Renal cortical epithelial cell (primary cell): ENCODE results near the gene RIN3. TPM values are rescaled to one million over a fixed set of nuclear protein-coding genes. Genes with fewer than 3 reads are reported as not detected.

ENCODE experiments used
- DNase-seq: peaks from one replicate; pipeline ENCODE4 v3.0.0-alpha.2; 2011; ENCODE audit warnings: low read depth
- total RNA-seq: library from RNA; depleted of rRNA; stranded (reverse); fragments of >200 nt; gene quantifications from 2 replicates; pipeline ENCODE4 v1.2.3, GENCODE V29; 2014

RIN3 gene, protein sequence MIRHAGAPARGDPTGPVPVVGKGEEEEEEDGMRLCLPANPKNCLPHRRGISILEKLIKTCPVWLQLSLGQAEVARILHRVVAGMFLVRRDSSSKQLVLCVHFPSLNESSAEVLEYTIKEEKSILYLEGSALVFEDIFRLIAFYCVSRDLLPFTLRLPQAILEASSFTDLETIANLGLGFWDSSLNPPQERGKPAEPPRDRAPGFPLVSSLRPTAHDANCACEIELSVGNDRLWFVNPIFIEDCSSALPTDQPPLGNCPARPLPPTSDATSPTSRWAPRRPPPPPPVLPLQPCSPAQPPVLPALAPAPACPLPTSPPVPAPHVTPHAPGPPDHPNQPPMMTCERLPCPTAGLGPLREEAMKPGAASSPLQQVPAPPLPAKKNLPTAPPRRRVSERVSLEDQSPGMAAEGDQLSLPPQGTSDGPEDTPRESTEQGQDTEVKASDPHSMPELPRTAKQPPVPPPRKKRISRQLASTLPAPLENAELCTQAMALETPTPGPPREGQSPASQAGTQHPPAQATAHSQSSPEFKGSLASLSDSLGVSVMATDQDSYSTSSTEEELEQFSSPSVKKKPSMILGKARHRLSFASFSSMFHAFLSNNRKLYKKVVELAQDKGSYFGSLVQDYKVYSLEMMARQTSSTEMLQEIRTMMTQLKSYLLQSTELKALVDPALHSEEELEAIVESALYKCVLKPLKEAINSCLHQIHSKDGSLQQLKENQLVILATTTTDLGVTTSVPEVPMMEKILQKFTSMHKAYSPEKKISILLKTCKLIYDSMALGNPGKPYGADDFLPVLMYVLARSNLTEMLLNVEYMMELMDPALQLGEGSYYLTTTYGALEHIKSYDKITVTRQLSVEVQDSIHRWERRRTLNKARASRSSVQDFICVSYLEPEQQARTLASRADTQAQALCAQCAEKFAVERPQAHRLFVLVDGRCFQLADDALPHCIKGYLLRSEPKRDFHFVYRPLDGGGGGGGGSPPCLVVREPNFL
- 2.1 and 8.5 TPM in 2 replicates for total RNA-seq

GRCh38 chr14:92513204-92513965 lies at the start of gene RIN3:
RIN3 (plus strand) TSS chr14:92513781; CDS start chr14:92513933, 152 bp downstream.
- DNase-seq, result peak; percentile 14

- no peak for DNase-seq
Observed at GRCh38 chr14:92464156-92464555, 49.4 kb upstream of the RIN3 start.

GRCh38 chr14:92464716-92465115 lies 48.9 kb upstream of the RIN3 start:
- DNase-seq, result no peak

DNA sequence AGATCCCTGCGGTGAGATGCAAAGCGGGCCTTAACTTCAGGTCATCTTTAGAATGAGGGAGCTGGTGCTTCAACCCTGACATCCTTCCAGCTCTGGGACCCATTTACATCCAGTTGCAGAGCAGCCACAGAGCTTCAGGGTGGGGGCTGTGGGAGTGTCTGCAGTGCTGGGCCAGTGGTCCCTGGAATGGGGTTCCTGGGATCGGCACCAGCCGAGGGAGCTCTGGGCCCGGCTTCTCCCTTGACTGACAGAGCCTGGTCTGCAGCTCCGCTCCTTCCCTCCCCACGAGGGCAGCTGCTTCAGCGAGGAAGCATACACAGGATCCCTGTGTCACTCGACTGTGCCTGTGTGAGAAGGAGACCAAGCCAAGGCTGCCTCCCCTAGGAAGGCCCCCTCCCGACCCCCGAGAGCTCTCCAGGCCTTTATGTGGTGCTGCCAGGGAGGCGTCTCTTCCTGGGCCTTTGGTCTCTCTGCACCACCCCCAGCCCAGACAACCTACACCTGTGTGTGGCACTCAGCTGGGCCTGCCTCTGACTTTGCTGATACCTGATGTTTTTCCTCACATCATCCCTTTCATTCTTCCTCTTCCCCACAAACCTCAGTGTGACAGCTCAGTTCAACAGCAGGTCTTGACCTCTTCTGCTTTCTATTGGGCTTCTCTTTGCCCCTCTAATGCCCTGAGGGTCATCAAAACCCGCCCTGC lies 48.1 kb upstream of the RIN3 start:
- no peak for DNase-seq

- DNase-seq, result no peak
Observed at GRCh38 chr14:92466059-92466458, 47.5 kb upstream of the RIN3 start.

- DNase-seq, result no peak
Observed at GRCh38 chr14:92469515-92469914, 44.1 kb upstream of the RIN3 start.

- peak; percentile 61 for DNase-seq
Observed at GRCh38 chr14:92470215-92470614, 43.4 kb upstream of the RIN3 start.

DNA sequence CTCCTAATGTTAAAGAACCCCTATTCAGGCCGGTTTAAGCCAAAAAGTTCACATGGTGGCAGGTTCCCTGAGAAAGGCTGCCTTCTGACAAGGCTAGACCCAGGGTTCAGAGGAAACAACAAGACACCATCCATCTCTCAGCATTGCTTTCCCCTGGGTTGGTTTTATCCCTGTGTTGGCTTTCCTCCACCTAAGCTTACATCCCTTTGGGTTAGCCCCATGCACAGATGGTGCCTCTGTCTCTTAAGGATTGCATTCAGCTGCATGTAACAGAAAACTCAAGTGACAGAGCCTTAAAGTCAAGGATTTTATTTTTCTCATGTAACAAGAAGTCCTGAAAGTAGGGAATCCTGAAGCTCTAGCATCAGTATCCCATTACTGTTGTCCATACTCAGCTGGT lies 42.8 kb upstream of the RIN3 start:
- no peak for DNase-seq

- peak; percentile 88 for DNase-seq
Observed at GRCh38 chr14:92471919-92472318, 41.7 kb upstream of the RIN3 start.

GRCh38 chr14:92472860-92473259 lies 40.7 kb upstream of the RIN3 start:
- peak; percentile 44 for DNase-seq

DNA sequence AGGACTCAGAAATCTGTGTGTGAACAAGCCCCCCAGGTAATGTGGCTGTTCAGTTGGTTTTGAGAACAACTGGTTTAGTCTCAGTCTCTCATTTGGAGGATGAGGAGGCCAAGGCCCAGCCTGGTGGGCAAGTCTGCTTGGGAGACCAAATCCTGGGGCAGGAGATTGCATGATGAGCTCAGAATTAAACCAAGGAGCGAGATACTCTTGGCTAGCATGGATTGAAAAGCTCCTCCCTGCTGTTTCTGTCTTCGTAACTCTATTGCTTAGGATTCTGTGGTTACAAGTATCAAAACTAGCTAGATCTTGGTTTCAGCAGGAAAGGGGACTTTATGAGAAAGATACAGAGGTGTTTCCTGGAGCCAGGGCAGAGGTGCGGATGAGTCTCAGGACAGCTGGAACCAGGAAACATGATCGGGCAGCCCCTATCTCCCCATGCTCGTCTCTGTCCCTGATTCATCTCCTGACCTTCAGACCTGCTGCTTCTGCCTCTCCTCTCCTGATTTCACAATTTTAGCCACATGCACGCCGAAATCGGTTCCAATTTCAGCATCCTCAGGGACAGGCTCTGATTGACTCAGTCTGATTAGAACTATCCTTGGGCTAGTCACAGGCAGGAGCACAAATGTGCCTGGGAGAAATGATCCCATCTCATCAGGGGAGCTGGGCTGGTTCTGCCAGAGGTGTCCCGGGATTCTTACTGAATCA lies 40.2 kb upstream of the RIN3 start:
- peak; percentile 37 for DNase-seq

- no peak for DNase-seq
Observed at GRCh38 chr14:92473969-92474535, 39.5 kb upstream of the RIN3 start.

DNA sequence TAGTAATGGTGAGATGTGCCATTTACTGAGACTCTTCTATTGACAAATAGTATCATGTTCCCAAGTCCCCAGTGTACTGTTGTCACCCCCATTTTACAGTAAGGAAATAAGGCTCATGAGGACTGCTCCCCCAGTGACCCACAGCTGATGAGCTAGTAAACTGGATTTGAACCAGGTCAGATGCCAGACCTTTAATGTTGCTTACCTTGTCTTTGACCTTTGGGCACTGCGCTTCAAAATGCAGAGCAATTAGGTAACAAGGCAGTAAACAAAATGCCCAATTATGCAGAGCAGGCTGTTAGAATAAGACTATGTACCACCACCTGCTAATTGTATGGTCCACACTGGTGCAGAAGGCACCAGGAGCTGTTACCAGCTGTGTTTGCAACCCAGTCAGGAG lies 38.5 kb upstream of the RIN3 start:
- no peak for DNase-seq

DNA sequence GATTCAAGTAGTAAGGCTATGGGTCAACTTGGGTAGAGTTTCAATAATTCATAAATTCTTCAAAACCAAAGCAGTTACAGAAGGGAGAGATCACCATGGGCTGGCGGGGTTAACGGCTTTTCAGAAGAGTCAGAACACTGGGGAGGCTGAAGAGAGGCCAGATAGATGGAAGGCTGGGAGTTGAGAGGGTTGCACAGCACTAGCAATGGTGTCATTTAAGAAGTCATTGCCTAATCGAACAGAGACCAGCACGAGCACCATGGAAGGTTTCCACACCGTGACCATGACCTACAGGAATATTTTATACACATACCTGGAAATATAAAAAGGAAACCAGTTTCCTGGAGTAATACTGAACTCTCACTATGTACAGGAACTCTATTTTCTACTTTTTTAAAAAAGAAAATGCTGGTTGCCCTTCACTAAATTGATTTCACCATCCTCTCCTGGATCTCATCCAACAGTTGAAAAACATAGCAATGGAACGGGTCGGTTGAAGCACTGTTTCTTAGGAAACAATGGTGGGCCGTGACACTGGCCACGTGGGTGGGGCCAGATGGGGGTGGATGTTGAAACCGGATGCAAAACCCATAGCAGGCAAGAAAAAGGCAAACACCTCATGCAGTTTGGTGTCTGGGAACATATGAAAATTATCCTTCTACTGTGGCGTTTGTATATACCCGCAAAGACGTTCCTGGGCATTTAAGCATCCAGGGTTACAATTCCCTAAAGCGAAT lies 38.0 kb upstream of the RIN3 start:
- peak; percentile 37 for DNase-seq

DNA sequence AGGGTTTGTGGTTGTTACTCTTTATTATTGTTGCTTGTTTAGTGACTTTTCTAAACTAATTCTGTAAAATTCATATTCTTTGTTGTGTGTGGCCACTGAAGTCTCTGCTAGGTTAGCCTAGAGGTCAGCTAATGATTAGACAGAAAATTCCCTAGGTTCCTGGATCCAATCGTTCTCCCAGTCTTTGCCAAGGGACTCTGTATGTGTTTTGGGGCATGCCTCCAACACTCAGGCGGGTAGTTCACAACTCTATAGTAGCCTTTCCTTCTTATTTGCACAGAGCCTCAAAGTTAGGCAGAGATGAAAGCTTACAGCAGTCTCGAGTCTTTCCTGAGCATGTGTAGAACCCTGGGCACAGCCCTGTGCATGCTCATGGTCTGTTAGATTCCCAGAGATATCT lies 32.7 kb upstream of the RIN3 start:
- DNase-seq, result no peak

GRCh38 chr14:92481386-92481785 lies 32.2 kb upstream of the RIN3 start:
- peak; percentile 57 for DNase-seq

DNA sequence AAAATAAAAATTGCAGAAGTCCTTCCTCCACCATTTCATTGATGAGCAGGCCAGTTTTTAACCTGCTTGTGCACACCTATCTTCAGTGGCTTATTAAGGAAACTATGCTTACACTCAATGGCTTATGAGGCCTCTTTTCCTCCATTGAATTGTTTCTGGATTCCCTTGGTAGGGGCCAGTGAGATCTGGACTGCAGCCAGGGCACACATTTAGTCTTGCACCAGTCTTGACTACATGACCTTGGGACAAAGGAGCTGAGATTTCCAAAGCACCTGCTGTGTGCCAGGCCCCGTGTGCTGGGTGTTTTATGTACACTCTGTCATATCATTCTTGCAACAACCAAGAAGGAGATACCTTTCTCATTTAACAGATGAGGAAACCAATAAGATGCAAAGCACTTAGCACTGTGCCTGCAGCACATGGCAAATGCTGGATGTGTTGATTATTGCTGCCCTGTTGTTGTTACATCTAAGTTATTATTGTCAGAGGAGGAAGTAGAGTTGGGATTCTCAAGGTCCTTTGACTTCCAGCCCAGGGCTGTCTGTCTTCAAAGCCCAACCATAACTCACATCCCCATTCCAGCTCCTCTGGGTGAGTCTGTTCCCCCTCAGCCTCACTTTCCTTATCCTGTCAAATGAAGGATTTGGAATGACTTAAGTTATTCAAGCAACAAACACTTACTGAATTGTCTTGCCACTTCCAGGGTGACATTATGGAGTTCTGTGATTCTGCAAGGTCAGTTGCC lies 31.6 kb upstream of the RIN3 start:
- DNase-seq, result no peak

GRCh38 chr14:92482621-92483319 lies 30.8 kb upstream of the RIN3 start:
- no peak for DNase-seq
